K562 (cell line): ENCODE measurements around the gene HNMT. TPM values are rescaled to one million over a fixed set of nuclear protein-coding genes. Genes with fewer than 3 reads are reported as not detected.

Experiments
- AFF4 ChIP-seq: sonication (generic); formaldehyde crosslinking; IDR thresholded peaks from 2 replicates; pipeline ENCODE4 v1.8.0; 2023; ENCODE audit warnings: mild to moderate bottlenecking, missing genetic modification reagents
- ATF7 ChIP-seq: fragments of 450-650 bp; IDR thresholded peaks from 2 replicates; pipeline ENCODE4 v1.7.1; 2014; ENCODE audit warnings: mild to moderate bottlenecking, moderate library complexity
- BHLHE40 ChIP-seq: IDR thresholded peaks from 2 replicates; pipeline ENCODE4 v1.6.1; 2011; ENCODE audit warnings: low read length, improper control_type of control experiment
- ETV5 ChIP-seq: sonication (generic); formaldehyde crosslinking; IDR thresholded peaks from 2 replicates; pipeline ENCODE4 v1.4.0; 2020; ENCODE audit warnings: low read depth, mild to moderate bottlenecking, missing genetic modification reagents
- FOXK1 ChIP-seq: sonication (generic); formaldehyde crosslinking; IDR thresholded peaks from 2 replicates; pipeline ENCODE4 v1.8.0; 2022; ENCODE audit warnings: missing genetic modification reagents, mild to moderate bottlenecking, borderline replicate concordance
- HDAC1 ChIP-seq, 2 experiments: fragments of 450-650 bp; IDR thresholded peaks; 2 replicates each; pipeline ENCODE4 v1.6.1; 2016 to 2017; ENCODE audit warnings: inconsistent platforms in 1 of 2, mild to moderate bottlenecking in 1 of 2, moderate library complexity in 1 of 2
- HINFP ChIP-seq: fragments of 450-650 bp; conservative IDR thresholded peaks from 2 replicates; pipeline ENCODE4 v1.6.1; 2016; ENCODE audit warnings: missing genetic modification characterization, low read depth, mild to moderate bottlenecking, control low read depth, missing compliant biosample characterization
- IRF1 ChIP-seq: sonication (generic); formaldehyde crosslinking; IDR thresholded peaks from 2 replicates; pipeline ENCODE4 v1.8.0; 2022; ENCODE audit warnings: missing genetic modification reagents, mild to moderate bottlenecking, borderline replicate concordance
- NCOA1 ChIP-seq: fragments of 450-650 bp; IDR thresholded peaks from 2 replicates; pipeline ENCODE4 v1.6.1; 2016; ENCODE audit warnings: low read depth
- NCOR1 ChIP-seq: fragments of 450-650 bp; IDR thresholded peaks from 2 replicates; pipeline ENCODE4 v1.6.1; 2016; ENCODE audit warnings: mild to moderate bottlenecking, moderate library complexity
- NFE2 ChIP-seq: IDR thresholded peaks from 2 replicates; pipeline ENCODE4 v1.6.1; 2014; ENCODE audit warnings: antibody characterized with exemption, low read depth
- PYGO2 ChIP-seq: fragments of 450-650 bp; IDR thresholded peaks from 2 replicates; pipeline ENCODE4 v1.6.1; 2016; ENCODE audit warnings: mild to moderate bottlenecking, missing genetic modification characterization, moderate library complexity, missing compliant biosample characterization
- YY1 ChIP-seq, 3 experiments: IDR thresholded peaks; 2 replicates each; pipeline ENCODE4 v1.6.1; 2011; ENCODE audit warnings: low read length in 2 of 3, mild to moderate bottlenecking in 2 of 3, moderate library complexity in 2 of 3, borderline replicate concordance in 1 of 3, control low read depth in 1 of 3, low read depth in 1 of 3; ENCODE audit not compliant: insufficient read depth in 3 of 3, insufficient replicate concordance in 2 of 3, control insufficient read depth in 1 of 3, insufficient read length in 1 of 3; ENCODE audit errors: extremely low read depth in 1 of 3
- ZBTB11 ChIP-seq, 3 experiments: fragments of 200-800 bp in 1 of 3; fragments of 250-450 bp in 1 of 3; fragments of 450-650 bp in 1 of 3; sonication (Bioruptor Pico) in 1 of 3; sonication (Bioruptor generic) in 1 of 3; formaldehyde crosslinking in 1 of 3; IDR thresholded peaks; 2 replicates each; pipeline versions ENCODE4 v1.6.1 to v1.8.0; 2016 to 2022; ENCODE audit warnings: mild to moderate bottlenecking in 2 of 3, missing genetic modification characterization in 2 of 3, missing compliant biosample characterization in 1 of 3, moderate library complexity in 1 of 3
- ZNF589 ChIP-seq: fragments of 200-800 bp; sonication (Bioruptor generic); IDR thresholded peaks from 2 replicates; pipeline ENCODE4 v1.6.1; 2016; ENCODE audit warnings: low read depth, missing genetic modification characterization, missing compliant biosample characterization
- polyA plus RNA-seq, 8 experiments: library from polyadenylated mRNA; depleted of rRNA in 4 of 8; stranded (reverse) in 5 of 8; unstranded in 3 of 8; fragments of >200 nt; fragmentation: Nextera tagmentation in 2 of 8; fragmentation: Illumina TruSeq in 1 of 8; extraction: Ambion mirVana in 2 of 8; extraction: Trizol in 1 of 8; gene quantifications; 2 replicates each; pipeline versions ENCODE4 v1.2.1 to v1.2.3, GENCODE V29; 2011 to 2014; ENCODE audit warnings: inconsistent platforms in 1 of 8, missing spikeins in 1 of 8
- total RNA-seq, 7 experiments: library from RNA; depleted of rRNA in 6 of 7; stranded (reverse); fragments of >200 nt in 6 of 7; fragmentation: Illumina TruSeq in 2 of 7; extraction: Trizol in 2 of 7; gene quantifications; 2 replicates each; pipeline versions ENCODE4 v1.2.1 to v1.2.3, GENCODE V29; 2011 to 2021; ENCODE audit warnings: low replicate concordance in 1 of 7

HNMT gene
- total and polyA plus RNA-seq, 9 of the 15 experiments (the other 6 are each of a cell fraction or from before 2014, with no cell fraction given), result 3.1 to 10.9 (median 5.3) TPM

- TF ChIP-seq HDAC1 (IDR thresholded peaks at IDR 0.05) (peak in 1 of 2 experiments; percentile 53; a peak in 1 of 4 replicates), FOXK1 (CRISPR knock-in tag) (0 out of 2 replicates have a peak, but pooled peaks have one; percentile 38), AFF4 (CRISPR knock-in tag) (no peak), NCOA1 (peak; percentile 20; the same call in 1 of the 2 replicates), ZNF589 (CRISPR knock-in tag) (0 out of 2 replicates have a peak, but pooled peaks have one; percentile 63), IRF1 (CRISPR knock-in tag) (no peak), NFE2 (no peak), PYGO2 (tag) (no peak), ATF7 (no peak), BHLHE40 (no peak), NCOR1 (peak; percentile 87), ETV5 (CRISPR knock-in tag) (no peak), ZBTB11 (CRISPR knock-in tag; IDR thresholded peaks at IDR 0.05) (peak in 1 of 3 experiments; percentile 42; a peak in 1 of 6 replicates), YY1 (IDR thresholded peaks at IDR 0.05; ENCODE audit: borderline replicate concordance in 1 of 3, control insufficient read depth in 1 of 3, extremely low read depth in 1 of 3, insufficient read depth in 3 of 3, insufficient read length in 1 of 3, insufficient replicate concordance in 2 of 3, low read depth in 1 of 3, low read length in 2 of 3) (peak in 1 of 3 experiments; percentile 26), HINFP (tag) (no peak)
Measured at GRCh38 chr2:137964066-137964858, at the start of gene HNMT (continued).
